8988T (cell line): ENCODE results near the gene MYB.
"Not testable (repeated sequence)": the region's sequence is repeated elsewhere in the genome, so short reads cannot be mapped to it uniquely, and the experiment has no call there.

ENCODE experiments used
- DNase-seq: peaks from one replicate; pipeline ENCODE4 v3.0.0; 2011

The MYB gene

DNA sequence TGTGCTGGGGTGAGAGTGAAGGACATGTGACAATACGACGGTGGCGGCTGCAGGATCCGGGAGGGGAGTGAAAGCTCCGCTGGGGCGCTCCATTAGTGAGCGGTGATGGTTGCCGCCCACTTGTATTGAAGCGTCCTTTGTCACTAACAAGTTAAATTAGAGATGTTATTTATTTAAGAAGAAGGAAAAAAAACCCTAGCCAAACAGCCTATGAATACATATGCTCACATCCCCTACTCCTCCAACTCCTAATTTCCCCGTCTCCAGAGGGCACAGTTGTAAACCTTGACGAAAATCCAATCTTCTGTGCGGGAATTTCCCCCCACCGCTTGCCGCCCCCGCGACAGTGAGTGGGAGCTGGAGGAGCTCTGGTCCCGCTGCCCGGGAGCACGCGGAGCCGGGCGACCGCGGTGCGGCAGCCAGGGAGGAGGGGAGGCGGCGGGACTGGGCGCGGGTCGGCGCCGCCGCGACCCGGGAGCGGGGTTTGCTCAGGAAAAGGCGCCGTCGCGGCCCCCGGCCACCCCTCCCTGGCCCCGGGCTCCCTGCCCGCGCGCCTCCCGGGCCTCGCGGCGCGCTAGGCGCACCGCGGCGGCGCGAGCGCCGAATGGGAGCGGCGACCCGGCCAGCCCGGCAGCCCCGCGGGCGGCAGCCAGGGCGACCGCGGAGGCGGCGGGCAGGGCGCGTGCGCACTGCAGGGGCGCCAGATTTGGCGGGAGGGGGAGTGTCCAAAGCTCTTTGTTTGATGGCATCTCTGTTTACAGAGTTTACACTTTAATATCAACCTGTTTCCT is at the start of gene MYB:
TSS of gene MYB (plus strand) at position 767 of the 791 bp plus-strand sequence. CDS start 206 bp downstream, outside the sequence.
- peak; percentile 84 for DNase-seq

- DNase-seq, result no peak
Measured at GRCh38 chr6:135132776-135133175, 48.3 kb upstream of the MYB start.

- DNase-seq, result no peak
Measured at GRCh38 chr6:135135835-135136234, 45.3 kb upstream of the MYB start.

GRCh38 chr6:135137826-135138225 is 43.3 kb upstream of the MYB start:
- DNase-seq, result no peak

GRCh38 chr6:135141182-135141581 is 39.9 kb upstream of the MYB start:
- no peak for DNase-seq

GRCh38 chr6:135141728-135142127 is 39.4 kb upstream of the MYB start:
- DNase-seq, result no peak

GRCh38 chr6:135142232-135142631 is 38.9 kb upstream of the MYB start:
- not testable (repeated sequence) for DNase-seq

DNA sequence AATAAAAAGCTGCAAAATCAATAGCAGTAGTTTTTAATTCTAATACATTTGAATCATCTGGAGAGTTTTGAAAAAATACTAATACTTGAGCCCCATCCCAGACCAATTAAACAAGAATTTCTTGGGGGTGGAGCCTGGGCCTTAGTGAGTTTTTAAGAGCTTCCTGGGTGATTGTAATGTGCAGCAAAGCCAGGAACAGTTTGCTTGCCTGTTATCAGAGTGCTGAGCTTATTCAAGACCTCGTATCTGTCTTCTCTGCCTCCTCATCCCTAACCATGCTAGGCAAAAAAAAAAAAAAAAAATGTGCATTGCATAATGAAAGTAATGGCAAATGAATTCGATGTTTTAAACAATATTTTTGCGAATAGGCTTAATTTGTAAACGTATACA is 36.4 kb upstream of the MYB start:
- no peak for DNase-seq

DNA sequence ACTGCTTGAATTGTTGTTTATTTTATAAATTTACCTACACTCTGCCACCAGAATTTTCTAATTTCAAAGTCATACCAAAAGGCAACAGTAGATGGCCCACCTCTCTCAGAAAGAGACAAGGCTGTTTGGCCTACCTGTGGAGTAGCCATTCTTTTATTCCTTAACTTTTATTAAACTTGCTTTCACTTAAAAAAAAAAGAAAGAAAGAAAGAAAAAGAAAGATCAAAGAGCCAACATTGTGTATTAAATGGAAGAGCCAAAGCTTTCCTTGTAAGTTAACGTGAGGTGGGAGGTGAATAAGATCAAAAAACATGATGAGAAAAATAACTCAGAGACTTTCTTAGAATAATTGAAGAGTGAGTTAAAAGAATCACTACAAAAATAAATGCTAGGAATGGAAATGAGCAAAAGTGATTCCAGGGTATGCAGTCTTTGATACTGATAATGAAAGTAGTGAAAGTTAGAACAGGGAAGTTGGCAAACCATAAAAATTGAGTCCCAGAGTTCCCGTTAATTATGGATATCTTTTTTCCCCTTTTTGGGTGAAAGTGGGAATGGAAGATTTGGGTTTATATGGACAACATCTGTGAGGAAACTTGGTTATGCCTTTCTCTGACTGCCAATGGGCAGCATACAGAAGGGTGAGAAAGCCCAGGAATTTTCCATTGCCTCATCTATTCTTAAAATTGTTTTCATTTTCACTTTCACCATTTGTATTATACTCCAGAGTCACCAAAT is 35.9 kb upstream of the MYB start:
- DNase-seq, result no peak

- DNase-seq, result no peak
Measured at GRCh38 chr6:135146162-135146934, 34.8 kb upstream of the MYB start.

- DNase-seq, result no peak
Measured at GRCh38 chr6:135147637-135148592, 33.2 kb upstream of the MYB start.

GRCh38 chr6:135148889-135149288 is 32.2 kb upstream of the MYB start:
- no peak for DNase-seq

- no peak for DNase-seq
Measured at GRCh38 chr6:135149376-135149775, 31.7 kb upstream of the MYB start.

GRCh38 chr6:135150481-135150880 is 30.6 kb upstream of the MYB start:
- not testable (repeated sequence) for DNase-seq

DNA sequence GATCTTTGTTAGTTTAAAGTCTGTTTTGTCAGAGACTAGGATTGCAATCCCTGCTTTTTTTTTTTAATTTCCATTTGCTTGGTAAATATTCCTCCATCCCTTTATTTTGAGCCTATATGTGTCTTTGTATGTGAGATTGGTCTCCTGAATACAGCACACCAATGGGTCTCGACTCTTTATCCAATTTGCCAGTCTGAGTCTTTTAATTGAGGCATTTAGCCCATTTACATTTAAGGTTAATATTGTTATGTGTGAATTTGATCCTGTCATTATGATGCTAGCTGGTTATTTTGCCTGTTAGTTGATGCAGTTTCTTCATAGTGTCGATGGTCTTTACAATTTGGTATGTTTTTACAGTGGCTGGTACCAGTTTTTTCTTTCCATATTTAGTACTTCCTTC is 27.0 kb upstream of the MYB start:
- not testable (repeated sequence) for DNase-seq

- DNase-seq, result no peak
Measured at GRCh38 chr6:135158397-135158796, 22.7 kb upstream of the MYB start.

DNA sequence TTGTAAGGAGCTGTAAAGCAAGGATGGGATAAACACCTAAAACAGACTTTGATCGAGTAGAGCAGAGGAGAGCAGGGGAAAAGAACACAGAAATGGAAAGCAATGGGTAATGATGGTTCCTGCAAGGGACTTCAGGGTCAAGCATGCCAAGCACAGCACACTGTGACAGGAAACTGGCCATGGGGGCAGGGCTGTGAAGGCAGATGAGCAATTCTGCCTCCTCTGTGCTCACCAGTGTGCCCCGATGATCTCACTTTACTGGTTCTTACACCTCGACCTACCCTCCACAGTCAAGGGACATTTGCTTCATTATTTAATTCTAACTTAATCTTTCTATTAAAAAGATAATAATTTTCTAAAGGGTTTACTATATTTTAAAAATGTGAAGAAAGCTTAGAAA is 21.6 kb upstream of the MYB start:
- no peak for DNase-seq

GRCh38 chr6:135161411-135162395 is 19.4 kb upstream of the MYB start:
- no peak for DNase-seq

DNA sequence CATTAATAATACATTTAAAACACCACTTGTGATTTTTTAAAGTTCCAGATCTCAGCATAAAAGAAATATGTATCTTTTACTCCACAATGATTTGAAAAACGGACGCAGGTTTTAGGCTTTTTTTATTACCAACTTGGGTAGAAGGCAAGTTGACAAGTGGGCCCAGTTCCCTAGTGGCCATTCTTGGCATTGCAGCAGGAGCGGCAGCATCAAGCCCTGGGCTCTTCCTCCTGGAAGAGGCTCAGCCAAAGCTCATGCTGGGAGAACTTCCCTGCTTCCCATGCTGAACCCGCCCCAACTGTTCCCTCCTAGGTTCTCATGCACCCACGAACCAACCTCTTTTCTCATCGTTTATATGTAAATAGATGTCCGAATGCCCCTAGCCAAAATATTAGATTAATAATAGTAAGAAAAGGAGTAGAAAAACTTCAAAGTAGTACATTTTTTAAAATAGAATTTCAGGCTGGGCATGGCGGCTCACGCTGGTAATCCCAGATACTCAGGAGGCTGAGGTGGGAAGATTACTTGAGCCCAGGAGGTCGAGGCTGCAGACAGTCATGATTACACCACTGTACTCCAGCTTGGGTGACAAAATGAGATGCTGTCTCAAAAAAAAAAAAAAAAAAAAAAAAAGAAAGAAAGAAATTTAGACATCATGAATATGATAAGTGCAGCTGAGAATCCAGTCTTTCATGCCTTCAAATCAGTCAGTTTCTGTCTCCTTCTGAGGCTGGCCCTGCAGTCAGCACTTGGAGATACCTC is 18.2 kb upstream of the MYB start:
- peak; percentile 28 for DNase-seq

GRCh38 chr6:135163440-135163738 is 17.7 kb upstream of the MYB start:
- DNase-seq, result no peak
